Stimulated activated CD8-positive, alpha-beta memory T cell treated with anti-CD3 and anti-CD28 coated beads, Interleukin-4, amount 100 ng/mL, for 1 hour (primary cell): ENCODE measurements around the gene RIN3.

ENCODE experiments used
- DNase-seq, 2 donors: peaks; one replicate each; pipeline ENCODE4 v3.0.0-alpha.2; 2020; ENCODE audit warnings: low read depth in 2 of 2, low spot score in 1 of 2

The RIN3 gene

DNA sequence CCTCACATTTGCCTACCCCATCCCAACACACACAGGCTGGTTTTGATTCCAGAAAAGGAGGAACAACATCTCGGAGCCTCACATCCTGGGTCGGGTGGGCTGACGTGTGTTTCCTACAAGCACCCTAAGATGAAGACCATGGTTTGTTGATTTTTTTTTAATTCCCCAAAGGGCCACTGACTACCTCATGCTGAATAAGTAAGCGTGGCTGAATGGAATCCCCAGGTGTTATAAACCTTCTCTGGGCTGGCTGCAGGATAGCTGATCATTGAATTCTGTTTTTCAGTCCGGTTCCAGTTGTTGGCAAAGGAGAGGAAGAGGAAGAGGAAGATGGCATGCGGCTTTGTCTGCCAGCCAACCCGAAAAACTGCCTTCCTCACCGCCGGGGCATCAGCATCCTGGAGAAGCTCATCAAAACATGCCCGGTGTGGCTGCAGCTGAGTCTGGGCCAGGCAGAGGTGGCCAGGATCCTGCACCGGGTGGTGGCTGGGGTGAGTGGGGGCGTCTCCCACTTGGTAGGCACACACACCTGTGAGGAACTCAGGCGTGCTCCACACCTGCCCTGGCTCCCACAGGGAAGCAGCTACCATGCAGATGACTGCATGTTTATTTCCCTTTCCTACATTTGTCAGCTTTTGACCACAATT lies 42.0 kb downstream of the RIN3 start:
- DNase-seq: no peak

DNA sequence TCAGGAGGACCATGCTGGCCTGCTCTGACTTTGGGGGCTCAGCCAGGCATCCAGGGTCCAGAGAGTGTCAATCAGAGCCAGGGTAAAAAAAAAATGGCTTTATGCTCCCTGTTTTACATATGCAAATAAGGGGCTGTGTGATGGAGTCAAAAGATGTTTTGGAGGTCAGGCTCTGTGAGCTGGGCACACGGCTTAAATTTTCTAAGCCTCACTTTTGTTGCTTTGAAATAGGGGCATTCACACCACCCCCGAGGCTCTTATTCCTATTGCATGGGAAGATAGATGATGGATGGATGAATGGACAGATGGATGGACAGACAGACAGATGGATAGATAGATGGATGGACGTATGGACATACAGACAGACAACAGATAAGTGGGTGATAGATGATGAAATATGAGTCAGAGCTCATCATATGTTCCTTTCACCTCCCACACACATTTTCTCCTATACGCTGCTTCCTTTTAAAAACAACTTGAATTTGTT lies 42.7 kb downstream of the RIN3 start:
- no peak for DNase-seq

DNA sequence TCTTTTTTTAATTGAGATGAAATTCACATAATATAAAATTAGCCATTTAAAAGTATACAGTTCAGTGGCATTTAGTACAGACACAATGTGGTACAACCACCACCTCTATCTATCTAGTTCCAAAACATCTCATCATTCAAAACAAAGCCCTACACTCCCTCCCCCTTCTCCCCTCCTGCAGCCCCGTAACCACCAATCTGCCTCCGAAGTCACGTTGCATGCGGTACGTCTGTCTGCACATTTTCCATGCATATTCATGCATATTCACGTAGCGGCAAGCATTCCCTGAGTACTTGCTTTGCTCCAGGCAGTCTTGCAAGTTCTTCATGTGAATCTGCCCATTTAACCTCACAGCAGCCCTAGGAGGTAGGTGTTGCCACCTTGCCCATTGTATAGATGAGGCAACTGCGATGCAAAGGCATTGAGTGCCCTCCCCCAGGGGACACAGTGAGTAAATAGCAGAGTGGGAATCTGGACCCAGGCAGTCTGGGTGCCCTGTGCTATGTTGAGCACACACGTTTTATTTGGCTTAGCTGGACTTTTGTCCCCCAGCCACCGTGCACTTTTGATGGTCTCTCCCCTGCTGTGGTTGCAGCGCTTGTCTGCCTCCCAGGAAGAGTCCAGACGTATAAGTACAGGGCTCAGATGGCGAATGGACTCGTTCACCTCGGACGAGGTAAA lies 43.4 kb downstream of the RIN3 start:
- no peak for DNase-seq

DNA sequence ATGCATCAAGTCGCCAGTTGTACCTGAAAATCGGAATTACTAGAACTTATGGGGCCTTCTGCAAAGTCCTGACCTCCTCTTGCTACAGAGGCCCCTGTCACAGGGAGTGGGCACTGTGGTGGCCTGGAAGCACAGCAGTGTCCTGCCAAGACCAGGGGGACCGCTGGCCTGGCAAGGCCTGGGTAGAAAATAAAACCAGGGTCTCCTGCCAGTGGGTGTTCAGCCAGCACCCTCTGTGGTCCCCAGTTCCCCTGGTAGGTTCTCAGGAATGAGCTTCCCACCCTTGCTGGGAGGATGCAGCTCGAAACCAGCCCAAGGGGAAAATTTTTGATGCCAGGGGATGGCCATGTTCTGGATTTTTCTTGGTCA lies 43.9 kb downstream of the RIN3 start:
- no peak for DNase-seq

DNA sequence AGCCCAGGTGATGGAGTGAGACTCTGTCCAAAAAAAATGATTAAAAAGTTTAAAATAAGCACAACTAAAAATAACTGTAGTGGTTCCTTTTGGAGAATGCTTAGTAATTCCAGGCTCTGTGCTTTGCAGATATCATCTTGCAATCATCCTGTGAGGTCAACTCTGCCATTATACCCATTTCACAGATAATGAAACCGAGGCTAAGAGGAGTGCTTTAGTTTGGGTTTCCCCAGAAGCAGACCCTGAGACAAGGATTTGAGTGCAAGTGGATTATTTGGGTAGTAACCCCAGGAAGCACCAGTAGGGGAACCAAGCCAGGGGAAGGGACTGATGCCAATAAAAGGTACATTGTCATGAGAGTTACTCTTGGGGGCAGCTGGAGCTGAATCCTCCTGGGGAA lies 44.7 kb downstream of the RIN3 start:
- no peak for DNase-seq

DNA sequence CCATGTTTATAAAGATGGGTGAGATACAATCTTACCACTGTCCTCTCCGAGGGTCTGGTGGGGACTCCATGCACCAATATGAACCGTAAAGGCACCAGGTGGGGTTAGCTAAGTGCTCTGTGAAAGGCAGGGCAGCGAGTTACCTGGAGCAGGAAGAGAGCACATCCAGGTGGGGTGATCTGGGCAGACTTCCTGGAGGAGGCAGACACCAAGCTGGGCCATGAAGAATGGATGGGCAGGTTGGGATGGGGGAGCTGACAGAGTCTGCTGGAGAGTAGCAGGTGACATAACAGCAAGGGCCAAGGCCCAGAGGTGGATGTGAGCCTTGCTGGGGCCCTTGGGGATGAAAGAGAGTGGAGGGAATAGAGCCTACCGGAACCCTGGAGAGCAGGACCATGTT lies 45.9 kb downstream of the RIN3 start:
- no peak for DNase-seq

DNA sequence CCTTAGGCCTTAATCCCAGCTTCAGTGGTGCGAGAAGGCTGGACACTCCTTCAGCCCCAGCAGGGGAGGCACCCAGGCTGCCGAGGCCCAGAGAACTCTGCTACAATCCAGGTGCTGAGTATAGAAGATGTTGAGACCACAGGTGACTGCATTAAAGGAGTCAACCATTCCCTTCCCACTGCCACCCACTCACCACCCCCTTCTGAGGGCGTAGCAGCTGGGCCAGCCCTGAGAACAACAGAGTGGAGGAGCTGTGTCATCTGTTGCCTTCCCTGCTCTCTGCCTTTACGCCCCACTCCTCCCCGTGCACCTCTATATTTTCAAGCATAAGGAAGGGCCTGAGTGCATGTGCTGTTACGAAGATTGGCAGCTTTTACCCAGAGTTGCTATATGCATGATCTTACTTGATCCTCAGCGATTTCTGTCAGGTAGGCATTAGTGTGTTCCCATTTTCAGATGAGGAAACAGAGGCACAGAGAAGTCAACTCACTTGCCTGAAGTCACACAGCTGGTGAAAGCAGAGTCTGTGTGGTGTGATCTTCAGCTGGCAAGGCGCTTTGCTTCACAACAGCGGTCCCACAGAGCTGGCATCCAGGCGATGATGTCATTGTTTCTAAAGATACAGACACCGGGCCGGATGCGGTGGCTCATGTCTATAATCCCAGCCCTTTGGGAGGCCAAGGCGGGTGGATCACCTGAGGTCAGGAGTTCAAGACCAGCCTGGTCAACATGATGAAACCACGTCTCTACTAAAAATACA lies 46.7 kb downstream of the RIN3 start:
- DNase-seq: no peak

DNA sequence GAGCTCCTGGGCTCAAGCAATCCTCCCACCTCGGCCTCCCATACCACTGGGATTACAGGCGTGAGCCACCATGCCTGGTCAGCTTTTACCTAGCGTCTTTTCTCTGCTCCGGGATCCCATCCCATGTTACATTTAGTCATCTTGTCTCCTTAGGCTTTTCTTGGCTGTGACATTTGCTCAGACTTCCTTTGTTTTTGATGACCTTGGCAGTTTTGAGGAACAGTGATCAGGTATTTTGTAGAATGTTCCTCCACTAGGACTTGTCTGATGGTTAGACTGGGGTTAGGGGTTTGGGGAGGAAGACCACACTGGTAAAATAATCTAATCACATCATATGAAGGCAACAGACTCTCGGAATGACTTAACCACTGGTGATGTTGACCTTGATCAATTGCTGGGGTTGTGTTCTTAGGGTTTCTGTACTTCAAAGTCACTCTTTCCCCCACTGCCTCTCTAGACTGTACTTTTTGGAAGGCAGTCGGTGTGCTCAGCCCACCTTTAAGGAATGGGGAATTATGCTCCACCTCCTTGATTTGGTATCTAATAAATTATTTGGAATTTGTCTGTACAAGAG lies 48.4 kb downstream of the RIN3 start:
- DNase-seq: no peak

DNA sequence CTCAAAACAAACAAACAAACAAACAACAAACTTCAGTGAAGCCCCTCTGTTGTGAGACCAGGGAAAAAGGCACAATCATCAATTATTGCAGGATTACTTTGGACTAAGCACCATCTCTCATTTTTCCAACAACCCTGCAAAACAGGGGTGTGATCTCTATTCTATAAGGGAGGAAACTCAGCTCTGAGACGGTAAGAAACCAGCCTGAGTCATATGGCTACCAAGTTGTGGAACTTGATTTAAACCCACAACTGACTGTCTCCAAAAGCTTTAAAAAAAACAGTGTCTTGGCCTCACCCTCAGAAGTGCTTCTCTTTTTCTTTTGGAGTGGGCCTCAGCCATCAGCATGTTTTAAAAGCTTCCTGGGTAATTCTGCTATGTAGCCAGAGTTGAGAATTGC lies 49.8 kb downstream of the RIN3 start:
- DNase-seq: no peak

DNA sequence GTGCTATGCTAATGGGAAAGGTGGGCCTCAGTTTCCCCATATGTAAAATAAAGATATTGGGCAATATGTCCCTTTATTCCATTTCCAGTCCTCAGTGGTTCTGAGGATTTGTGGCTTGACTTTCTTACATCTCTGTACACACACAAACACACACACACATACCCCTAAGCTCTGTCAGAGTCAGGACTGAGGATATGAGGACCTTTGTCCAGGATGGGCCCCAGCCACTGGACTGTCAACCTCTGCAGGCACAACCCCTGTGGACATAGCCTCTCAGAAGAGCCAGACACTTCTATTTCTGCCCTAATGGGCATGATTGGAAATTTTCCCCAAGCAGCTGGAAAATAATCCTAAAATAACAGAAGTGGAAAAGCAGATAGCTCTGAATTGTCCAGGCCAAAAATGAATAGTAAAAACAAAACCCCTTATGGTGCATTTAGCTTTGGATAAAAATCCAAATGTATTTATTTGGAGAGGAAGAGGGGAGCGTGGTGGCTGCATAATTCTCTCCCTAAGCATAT lies 50.2 kb downstream of the RIN3 start:
- DNase-seq: no peak

DNA sequence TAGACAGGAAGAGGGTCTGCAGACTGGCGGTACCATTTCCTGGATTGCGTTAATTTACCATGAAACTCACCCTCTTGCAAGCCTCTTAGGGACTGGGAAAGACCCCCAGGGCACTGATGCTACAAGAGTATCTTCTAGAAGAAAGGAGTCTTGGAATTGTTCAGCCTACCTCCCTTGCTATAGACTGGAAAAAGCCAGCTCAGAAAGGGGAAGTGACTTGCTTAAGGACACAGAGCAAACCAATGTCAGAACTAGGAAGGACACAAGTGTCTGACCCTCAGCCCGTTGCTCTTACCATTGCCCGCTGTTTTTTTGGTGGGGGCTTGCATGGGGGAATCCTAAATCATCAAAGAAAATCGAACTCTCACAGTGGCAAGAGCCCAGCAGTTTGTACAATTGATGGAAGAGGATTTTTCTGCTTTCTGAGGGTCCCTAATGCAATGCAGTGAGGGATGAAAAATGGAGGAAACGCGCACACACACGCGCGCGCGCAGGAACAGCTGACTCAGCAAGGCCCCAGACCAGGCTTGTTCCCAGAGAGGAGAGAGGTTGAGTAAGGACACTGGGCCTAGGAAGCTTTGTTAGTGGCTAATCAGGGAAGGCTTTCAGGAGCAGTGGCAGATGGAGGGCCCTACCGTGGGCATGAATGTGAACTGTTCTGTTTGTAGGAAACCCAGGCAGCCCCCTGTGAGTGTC lies 50.9 kb downstream of the RIN3 start:
- DNase-seq: no peak

DNA sequence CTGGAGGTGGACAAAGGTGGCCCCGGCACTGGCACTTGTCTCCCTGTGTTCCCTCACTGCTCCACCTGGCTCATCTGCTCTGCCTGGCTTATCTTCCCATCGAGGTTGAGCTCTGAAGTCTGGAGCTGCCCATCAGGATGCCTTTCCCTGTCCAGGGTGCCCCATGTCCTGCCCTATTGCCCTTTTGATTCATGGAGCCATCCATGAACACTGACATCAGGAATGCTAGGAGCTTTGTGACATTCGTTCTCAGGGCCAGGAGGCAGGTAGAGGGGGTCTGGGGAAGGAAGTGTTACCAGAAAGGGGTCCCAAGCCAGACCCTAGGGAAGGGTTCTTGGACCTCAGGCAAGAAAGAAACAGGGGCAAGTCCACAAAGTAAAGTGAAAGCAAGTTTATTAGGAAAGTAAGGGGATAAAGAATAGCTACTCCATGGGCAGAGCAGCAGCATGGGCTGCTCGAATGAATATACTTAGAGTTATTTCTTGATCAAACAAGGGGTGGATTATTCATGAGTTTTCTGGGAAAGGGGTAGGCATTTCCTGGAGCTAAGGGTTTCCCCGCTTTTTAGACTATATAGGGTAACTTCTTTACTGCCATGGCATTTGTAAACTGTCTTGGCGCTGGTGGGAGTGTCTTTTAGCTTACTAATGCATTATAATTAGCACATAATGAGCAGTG lies 51.6 kb downstream of the RIN3 start:
- DNase-seq: no peak

DNA sequence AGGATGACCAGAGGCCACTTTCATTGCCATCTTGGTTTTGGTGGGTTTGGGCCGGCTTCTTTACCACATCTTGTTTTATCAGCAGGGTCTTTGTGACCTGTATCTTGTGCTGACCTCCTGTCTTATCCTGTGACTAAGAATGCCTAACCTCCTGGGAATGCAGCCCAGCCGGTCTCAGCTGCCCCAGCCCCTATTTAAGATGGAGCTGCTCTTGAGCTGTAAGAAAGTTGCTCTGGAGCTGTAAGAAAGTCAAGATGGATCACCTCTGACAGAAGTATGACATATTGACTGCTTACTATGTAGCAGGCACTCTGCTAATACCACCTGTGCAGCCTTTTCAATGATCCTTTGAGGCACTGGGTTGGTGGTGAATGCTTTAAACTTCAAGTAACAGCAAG lies 52.1 kb downstream of the RIN3 start:
- DNase-seq: no peak

DNA sequence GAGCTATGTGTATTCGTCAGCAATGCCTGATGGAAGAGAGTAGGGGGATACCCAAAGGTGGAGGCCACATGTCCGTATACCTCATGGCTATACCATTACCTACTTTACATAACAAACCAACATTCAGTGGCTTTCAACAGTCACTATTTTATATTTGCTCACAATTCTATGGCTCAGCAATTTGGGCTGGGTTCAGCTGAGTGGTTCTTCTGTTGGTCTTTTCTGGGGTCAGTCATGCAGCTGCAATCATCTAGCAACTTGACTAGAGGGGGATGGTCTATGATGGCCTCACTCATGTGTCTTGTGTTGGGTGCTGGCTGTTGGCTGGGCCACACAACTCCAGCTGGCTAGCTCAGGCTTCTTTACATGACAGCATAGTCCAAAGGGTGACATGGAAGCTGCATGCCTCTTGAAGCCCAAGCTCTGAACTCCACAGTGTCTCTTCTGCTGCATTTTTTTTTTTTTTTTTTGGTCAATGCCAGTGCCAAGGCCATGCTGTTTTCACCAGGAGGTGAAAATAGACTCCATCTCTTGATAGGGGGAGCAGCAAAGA lies 53.7 kb downstream of the RIN3 start:
- DNase-seq: no peak

DNA sequence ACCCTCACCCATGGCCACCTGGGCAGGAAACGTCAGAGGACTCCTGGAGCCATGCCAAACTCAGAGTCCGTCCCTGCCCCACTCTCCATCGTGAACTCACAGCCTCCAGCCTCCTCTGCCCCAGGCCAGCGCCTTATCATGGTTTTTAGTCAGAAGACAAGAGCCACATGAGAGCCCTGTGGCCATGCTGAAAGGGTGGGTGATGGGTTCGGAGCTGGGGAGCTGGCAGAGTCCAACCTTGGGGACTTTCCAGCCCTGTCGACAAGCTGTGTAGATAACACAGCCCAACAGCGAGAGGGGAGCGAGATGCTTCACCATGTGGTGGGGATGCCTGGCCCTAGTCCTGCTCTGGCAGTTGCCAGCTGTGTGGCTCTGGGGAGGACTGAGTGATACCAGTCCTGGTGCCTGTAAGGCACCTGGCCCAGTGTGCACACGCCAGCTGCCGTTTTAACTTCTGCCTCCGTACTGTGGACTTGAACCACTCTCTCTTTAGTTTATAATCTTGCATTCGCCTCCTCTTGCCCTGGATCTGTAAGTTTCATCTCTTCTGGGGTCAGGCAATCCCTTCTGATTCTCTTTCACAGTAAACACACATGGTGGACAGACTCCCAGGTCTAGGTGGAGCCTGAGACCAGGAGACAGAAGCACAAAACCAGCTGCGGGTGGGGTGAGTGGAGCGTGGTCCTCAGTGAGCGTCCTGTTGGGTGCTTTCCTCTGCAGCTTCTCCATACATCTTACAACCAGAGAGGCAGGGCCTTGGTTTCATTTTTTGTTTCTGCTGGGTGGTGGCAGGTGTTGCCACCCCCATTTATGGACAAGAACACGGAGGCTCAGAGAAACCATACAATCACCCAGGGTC lies 55.3 kb downstream of the RIN3 start:
- DNase-seq: no peak

DNA sequence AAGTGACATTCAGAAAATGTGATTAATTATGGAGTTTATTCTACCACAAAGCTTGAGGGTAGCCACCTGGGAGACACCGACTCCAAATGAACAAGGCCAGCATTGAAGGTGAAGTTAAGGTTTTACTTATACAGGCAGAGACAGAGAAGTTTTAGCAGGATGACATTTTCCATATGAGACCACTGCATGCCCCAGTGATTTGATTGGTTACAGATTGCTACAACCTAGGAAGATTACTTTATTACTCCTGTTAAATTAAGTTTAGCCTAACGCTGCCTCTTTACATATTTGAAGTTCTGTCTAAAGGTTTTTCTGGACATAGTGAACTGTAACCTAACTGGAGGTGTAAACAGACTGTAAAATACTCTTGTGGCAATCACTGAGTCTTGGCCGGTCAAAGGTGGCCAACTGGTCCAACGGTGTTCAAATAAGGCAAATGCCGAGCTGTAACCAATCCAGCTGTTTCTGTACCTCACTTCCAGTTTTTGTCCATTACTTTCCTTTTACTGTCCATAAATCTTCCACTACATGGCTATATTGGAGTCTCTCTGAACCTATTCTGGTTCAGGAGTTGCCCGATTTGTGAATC lies 57.2 kb downstream of the RIN3 start:
- DNase-seq: no peak

DNA sequence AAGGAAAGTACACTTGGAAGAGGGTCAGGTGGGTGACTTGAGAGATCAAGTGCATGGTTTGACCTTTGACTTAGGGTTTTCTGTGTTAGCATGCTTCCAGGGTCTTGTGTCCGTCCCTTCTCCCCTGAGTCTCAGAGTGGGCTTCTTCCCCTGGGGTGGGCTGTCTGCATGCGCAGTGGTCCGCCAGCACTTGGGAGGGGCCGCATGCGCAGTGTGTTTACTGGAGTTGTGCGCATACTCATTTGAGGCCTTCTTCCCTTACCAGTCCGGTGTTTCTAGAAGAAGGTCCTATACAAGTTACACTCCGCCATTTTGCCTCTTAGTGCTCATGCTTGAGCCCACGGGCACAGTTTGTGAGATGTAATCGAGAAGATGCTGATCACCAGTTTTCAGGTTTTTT lies 58.5 kb downstream of the RIN3 start:
- no peak for DNase-seq

DNA sequence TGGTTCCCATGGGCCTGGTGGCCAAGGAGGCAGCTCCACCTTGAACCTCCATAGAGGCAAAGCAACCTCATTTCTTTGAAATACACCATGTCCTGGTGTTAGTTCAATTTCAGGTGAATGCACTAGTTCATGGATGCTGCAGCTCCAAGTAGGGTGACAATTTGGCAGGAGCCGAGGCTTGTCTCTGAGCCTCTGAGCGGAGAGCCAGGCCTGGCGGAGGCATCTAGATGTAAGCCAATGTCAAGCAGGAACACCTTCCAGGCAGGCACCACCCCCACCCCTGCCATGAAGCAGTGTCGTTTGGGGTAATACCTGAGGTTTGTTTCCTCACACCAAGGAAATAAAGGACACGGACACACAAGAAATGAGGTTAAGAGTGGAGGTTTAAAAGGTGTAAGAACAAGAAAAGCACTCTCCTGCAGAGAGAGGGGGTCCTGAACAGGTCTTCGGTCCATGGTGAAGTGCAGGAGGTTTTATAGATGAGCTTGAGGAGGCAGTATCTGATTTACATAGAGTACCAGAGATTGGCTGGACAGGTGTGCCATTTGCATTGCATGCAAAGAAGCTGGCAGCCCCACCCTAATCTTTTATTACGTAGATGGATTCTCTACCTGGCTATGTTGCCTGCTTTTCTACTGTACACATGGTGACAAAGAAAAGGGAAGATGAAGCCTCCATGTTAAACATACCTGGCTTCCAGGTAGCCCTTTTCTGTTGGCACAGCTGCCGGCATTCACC lies 60.3 kb downstream of the RIN3 start:
- DNase-seq: no peak
